HL-60/S4 (cell line): ENCODE results near the gene STRIP2.

ENCODE experiments used
- in situ Hi-C: fragments of 300-500 bp; cut with MboI; formaldehyde crosslinking; loops from 2 replicates; pipeline ENCODE4 v1.14.3; 2022; ENCODE audit warnings: low sequenced_read_pairs

STRIP2 gene

DNA sequence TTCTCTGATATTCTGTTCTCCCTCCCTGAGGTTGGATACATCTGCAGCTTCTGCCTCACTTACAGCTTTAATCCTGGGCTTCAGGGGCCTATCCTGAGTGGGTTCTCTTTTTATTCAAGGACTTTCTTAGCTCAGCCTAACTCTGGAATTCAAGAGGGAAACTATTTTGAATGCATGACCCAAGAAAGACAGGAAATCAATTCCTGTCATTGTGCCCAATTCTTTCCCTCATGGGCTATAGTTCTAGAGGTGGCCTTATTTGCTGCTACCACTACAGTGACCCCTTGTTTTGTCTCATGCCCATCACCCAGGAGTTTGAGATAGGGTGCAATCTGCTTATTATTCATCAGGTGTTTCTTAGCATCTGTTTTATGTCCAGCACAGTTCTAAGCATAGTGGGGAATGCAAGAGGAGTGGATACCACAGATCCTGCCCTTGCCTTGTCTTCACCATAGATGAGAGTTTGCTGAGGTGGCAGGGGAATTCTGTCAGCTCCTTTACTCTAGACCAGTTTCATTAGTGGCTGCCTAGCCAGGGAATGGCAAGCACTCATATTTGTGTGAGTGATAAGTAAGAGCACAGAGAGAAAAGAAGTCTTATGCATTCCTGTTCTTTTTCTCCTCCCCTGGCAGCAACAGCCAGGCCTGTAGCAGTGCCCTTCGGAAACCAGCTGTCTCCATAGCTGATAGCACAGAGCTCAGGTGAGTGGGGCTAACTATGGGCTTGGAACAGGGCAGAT, 19.4 kb downstream of the STRIP2 start:
- in situ Hi-C loops, result loop anchor here (25.0 kb wide), 1 partner anchor 241 kb away; no protein-coding TSS in a partner anchor

DNA sequence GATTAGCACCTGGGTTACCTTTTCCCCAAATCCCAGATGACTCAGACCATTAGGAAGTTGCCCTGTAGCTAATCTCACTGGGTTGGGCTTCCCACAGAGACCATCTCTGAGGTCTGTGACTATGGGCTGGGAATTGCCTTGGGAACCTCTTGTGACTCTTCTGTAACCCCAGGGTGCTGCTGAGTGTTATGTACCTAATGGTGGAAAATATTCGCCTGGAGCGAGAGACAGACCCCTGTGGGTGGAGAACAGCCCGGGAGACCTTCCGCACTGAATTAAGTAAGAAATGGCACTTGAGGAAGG, 20.0 kb downstream of the STRIP2 start:
- in situ Hi-C loops, result loop anchor here (25.0 kb wide), 1 partner anchor 242 kb away; no protein-coding TSS in a partner anchor

GRCh38 chr7:129456421-129456820, 22.2 kb downstream of the STRIP2 start:
- in situ Hi-C loops, result loop anchor here (25.0 kb wide), 1 partner anchor 244 kb away; no protein-coding TSS in a partner anchor

GRCh38 chr7:129457101-129457500, 22.9 kb downstream of the STRIP2 start:
- in situ Hi-C loops, result loop anchor here (25.0 kb wide), 1 partner anchor 245 kb away; no protein-coding TSS in a partner anchor

- in situ Hi-C loops, result loop anchor here (25.0 kb wide), 1 partner anchor 246 kb away; no protein-coding TSS in a partner anchor
These were observed 23.9 kb downstream of the STRIP2 start for GRCh38 chr7:129458171-129458570.

DNA sequence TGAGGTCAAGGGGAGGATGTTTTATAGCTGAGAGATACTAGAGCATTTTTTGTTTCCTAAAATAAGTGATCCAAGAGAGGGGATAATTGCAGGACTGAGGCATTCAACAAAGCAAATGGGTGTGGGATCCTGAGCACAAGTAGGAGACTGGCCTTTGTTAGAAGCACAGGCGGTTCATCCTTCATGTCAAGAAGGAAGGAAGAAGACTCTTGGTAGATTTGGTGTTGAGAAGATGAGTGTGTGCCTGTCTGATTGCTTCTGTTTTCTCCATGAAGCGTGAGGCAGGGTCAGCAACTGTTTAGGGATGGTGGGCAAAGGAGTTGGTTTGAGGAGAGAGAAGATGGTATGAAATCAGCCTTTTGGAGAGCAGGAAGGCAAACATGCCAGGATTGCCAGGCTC, 27.6 kb downstream of the STRIP2 start:
- in situ Hi-C loops, result loop anchor here (10.0 to 25.0 kb wide), 2 partner anchors 87 to 250 kb away; no protein-coding TSS in a partner anchor

DNA sequence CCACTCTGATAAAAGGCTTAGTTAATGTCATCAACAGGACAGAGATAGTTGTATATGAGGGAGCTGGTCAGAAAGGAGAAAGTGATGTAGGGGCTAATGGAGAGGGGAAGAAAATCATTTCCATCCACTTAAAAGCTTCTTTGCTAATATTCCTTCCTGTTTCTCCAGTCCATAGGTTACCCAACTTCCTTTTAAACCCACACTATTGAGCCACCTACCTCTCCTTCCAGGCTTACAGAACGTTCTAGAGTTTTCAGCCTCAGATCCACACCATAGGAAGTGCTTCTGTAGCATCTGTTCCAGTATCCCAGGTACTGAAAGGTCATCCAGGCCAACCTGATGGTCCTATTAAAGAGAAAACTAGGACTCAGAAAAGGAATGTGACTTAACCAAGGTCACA, 28.2 kb downstream of the STRIP2 start:
- in situ Hi-C loops, result loop anchor here (10.0 to 25.0 kb wide), 2 partner anchors 88 to 250 kb away; no protein-coding TSS in a partner anchor

DNA sequence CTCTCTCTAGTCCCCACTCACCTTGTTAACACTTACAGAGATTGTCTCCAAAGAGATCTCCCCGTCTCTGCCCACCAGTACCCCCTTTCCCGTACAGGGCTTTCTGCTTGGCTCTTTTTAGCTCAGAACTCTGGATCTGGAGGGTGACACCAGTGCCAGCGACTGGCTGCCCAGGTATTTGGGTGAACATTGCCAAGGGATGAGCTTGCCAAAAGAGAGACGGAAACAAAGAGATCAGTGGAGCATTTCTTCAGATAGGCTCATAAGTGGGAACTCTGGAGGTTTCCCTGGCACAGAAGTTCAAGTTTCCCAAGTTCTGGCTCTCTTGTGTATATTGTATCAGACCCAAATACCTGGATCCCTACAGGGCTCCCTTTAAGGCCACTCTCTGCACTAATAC, 30.0 kb downstream of the STRIP2 start:
- in situ Hi-C loops, result loop anchor here (10.0 to 25.0 kb wide), 2 partner anchors 89 to 252 kb away; no protein-coding TSS in a partner anchor

GRCh38 chr7:129465080-129465479, 30.8 kb downstream of the STRIP2 start:
- in situ Hi-C loops, result loop anchor here (10.0 to 25.0 kb wide), 2 partner anchors 90 to 253 kb away; no protein-coding TSS in a partner anchor

- in situ Hi-C loops, result loop anchor here (10.0 to 25.0 kb wide), 2 partner anchors 92 to 254 kb away; no protein-coding TSS in a partner anchor
These were observed 32.6 kb downstream of the STRIP2 start for GRCh38 chr7:129466796-129467195.

GRCh38 chr7:129468087-129468486, 33.9 kb downstream of the STRIP2 start:
- in situ Hi-C loops, result loop anchor here (10.0 to 25.0 kb wide), 2 partner anchors 93 to 256 kb away; no protein-coding TSS in a partner anchor

DNA sequence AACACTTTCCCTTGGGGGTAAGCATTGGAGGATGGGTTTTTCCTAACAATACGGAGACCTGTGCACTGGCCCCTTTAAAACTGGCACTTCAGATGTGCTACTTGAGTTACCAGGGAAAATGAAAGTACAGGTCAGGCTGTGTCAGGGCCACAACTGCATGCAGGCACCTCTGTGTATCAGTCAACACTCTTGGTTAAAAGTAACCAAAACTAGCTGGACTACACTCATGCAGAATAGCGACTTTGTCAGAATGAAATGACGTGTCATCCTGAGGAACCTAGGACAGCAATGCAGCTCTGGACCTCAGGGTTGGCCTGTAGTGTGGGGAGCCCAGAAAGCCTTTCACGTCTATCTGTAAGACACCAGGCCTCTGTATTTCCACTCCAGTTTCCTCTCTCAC, 34.3 kb downstream of the STRIP2 start:
- in situ Hi-C loops, result loop anchor here (10.0 to 25.0 kb wide), 2 partner anchors 94 to 256 kb away; no protein-coding TSS in a partner anchor

GRCh38 chr7:129469930-129470329, 35.7 kb downstream of the STRIP2 start:
- in situ Hi-C loops, result loop anchor here (10.0 to 25.0 kb wide), 2 partner anchors 95 to 258 kb away; no protein-coding TSS in a partner anchor

- in situ Hi-C loops, result loop anchor here (25.0 kb wide), 1 partner anchor 258 kb away; no protein-coding TSS in a partner anchor
These were observed 36.2 kb downstream of the STRIP2 start for GRCh38 chr7:129470411-129470810.

DNA sequence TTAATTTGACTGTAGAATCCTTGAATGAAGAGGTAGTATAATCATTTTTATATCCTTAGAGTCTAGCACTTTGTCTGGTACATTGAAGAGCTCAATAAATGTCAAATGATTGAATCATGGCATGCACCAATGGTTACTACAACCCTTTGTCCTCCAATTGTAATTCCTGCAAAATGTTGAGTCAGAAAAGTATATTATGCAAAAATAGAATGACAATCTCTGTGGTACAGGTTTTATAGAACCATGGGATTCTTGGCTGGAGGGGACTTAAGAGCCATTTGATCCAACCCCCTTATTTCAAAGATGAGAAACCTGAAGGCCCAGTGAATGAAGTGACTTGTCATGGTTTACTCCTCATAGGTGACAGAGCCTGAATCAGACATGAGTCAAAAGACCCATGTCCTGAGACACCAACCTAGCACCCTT, 37.2 kb downstream of the STRIP2 start:
- in situ Hi-C loops, result loop anchor here (25.0 kb wide), 1 partner anchor 259 kb away; no protein-coding TSS in a partner anchor

DNA sequence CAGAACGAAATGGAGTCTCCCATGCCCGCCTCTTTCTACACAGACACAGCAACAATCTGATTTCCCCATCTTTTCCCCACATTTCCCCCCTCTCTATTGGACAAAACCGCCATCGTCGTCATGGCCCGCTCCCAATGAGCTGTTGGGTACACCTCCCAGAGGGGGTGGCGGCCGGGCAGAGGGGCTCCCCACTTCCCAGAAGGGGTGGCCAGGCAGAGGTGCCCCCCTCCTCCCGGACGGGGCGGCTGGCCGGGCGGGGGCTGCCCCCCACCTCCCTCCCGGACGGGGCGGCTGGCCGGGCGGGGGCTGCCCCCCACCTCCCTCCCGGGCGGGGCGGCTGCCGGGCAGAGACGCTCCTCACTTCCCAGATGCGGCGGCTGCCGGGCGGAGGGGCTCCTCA, 41.7 kb downstream of the STRIP2 start:
- in situ Hi-C loops, result loop anchor here (25.0 kb wide), 1 partner anchor 536 kb away; no protein-coding TSS in a partner anchor

GRCh38 chr7:129476398-129476797, 42.2 kb downstream of the STRIP2 start:
- in situ Hi-C loops, result loop anchor here (25.0 kb wide), 1 partner anchor 536 kb away; no protein-coding TSS in a partner anchor

DNA sequence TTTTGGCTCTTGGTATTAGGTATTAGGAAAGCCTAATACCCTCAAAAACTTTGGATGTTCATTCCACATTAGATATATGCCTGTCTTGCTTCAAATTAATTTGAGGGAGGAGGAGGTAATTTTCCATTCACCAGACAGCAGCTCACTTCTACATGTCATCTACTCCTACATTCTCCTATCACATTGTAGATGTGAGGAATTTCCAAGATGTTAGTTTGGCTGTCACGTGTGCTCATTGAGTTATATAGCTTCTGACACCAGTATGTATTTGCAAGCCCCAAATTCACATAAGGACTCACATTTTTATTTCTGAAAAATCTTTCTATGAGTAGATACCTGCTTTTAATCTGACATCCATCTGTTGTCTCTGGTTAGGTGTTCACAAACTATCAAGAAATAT, 45.6 kb downstream of the STRIP2 start:
- in situ Hi-C loops, result loop anchor here (25.0 kb wide), 1 partner anchor 532 kb away; no protein-coding TSS in a partner anchor

DNA sequence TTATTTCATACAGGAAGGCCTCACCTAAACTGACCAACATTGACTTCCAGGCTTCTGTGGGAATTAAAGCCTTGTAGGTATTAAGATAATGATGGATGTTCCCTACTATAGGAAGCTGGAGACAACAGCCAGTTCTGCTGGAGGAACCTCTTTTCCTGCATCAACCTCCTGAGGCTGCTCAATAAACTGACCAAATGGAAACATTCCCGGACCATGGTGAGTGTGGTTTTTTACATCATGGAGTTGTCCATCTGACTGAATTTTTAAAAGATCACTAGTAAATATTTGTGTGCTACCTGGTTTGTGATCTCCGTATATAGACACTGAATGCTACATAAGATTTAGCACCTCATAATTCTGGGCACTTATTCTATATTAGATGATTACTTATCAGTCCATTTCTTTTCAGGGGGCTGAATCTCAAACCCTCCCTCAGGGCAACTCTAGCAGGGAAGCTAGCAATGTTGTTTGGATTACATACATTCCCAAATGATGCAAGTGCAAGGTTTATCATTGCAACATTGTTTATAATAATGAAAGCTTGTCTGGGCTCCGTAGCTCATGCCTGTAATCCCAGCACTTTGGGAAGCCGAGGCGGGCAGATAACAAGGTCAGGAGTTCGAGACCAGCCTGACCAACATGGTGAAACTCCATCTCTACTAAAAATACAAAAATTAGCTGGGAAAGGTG, 46.6 kb downstream of the STRIP2 start:
- in situ Hi-C loops, result loop anchor here (25.0 kb wide), 1 partner anchor 531 kb away; no protein-coding TSS in a partner anchor

GRCh38 chr7:129481376-129481775, 47.1 kb downstream of the STRIP2 start:
- in situ Hi-C loops, result loop anchor here (25.0 kb wide), 1 partner anchor 531 kb away; no protein-coding TSS in a partner anchor

DNA sequence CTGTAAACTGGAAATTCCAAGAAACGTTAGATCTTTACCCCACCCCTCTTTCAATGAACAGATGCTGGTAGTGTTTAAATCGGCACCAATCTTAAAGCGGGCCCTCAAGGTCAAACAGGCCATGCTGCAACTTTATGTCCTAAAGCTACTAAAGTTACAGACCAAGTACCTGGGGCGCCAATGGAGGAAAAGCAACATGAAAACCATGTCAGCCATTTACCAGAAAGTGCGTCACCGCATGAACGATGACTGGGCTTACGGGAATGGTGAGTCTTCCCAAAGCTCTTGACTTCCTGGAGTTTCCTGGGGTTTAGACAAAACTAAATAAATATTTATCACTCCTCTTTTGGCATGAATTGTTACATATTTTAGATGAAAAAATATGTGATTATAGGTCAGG, 48.5 kb downstream of the STRIP2 start:
- in situ Hi-C loops, result loop anchor here (25.0 kb wide), 1 partner anchor 530 kb away; no protein-coding TSS in a partner anchor
